PC-9 (cell line): ENCODE data around the gene NR4A2.

Experiments
- EZH2 ChIP-seq: fragments of 200-600 bp; sonication (generic); IDR thresholded peaks from 2 replicates; pipeline ENCODE4 v1.8.0; 2017; ENCODE audit warnings: antibody characterized with exemption, low read depth
- TF ChIP-seq, protein P1 (sequence below): fragments of 200-600 bp; sonication (generic); conservative IDR thresholded peaks from 2 replicates; pipeline ENCODE4 v1.6.1; 2017; ENCODE audit warnings: mixed run types, antibody characterized with exemption, mild to moderate bottlenecking, moderate library complexity

DNA sequence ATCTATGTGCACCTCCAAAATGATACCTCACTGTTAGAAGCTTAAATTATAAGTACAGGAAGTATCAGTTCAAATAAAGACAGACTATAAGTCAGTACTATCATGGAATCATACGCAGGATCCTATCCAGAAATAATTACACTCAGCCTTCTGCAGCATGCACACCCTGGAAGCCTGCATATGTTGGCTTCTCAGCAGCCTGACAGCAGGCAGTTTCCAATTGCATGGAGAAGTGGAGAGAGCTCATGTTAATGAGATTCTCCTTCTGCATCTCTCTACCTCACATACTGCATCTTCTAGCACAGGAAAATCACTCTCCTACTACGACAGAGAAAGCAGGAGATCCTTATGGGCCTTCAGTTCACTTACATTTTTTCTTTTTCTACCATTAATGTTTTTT, 20.5 kb downstream of the NR4A2 start:
- TF ChIP-seq, protein P1, sequence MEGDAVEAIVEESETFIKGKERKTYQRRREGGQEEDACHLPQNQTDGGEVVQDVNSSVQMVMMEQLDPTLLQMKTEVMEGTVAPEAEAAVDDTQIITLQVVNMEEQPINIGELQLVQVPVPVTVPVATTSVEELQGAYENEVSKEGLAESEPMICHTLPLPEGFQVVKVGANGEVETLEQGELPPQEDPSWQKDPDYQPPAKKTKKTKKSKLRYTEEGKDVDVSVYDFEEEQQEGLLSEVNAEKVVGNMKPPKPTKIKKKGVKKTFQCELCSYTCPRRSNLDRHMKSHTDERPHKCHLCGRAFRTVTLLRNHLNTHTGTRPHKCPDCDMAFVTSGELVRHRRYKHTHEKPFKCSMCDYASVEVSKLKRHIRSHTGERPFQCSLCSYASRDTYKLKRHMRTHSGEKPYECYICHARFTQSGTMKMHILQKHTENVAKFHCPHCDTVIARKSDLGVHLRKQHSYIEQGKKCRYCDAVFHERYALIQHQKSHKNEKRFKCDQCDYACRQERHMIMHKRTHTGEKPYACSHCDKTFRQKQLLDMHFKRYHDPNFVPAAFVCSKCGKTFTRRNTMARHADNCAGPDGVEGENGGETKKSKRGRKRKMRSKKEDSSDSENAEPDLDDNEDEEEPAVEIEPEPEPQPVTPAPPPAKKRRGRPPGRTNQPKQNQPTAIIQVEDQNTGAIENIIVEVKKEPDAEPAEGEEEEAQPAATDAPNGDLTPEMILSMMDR = no peak
- TF ChIP-seq EZH2 = no peak
